ENCODE measurements around the gene ADCY4.
"Not testable (repeated sequence)": the region's sequence is repeated elsewhere in the genome, so short reads cannot be mapped to it uniquely, and the experiment has no call there.

The ADCY4 gene

DNA sequence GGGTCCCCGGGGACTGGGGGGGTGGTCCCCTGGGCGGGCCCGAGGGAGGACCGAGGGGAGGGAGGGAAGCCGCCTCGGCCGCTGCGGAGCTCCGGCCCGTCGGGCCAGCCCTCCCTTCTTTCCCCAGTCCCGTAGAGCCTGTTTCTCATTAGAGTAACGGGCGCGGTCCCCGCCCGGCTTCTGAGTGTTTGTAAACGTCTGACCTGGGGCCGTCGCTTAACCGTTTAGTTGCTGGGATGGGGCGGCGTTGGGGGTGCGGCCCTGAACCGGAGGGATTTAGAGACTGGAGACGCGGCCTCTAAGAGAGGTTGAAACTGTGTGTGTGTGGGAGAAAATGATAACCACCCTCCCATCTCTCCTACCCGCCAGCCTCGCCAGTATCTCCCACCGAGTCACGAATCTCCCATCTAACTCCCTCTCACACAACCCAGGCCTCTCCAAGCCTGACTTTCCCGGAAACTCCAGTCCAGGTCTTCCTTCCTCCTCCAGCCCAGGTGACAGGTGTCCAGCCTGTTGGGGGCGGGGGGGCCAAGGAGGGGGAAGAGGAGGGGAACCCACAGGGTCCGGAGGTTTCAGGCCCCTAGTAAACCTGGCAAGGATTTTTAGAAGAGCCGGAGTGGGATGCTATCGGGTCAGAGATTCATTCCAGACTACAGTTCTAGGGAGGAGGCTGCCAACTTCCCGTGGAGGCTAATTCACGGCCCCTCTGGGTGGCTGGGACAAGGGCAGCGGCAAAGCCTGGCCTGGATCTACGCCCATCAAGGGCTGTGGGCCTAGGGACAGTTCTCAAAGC, 32.0 kb upstream of the ADCY4 start:
- no peak for DNase-seq

DNA sequence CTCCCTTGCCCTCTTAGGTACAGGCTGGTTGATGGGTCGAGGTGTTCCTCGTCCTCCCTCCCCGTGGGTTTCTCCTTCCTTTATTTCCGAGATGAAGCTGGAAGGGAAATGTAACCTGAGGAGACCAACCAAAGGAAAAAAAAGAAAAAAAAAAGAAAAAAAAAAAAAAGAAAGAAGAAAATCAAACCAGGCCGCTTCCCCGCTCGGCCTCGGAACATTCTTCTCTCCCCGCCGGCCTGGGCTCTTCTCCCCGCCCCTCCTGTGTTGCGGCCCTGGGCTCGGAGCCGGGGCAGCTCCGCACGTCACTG, 31.5 kb upstream of the ADCY4 start:
- DNase-seq: no peak

DNA sequence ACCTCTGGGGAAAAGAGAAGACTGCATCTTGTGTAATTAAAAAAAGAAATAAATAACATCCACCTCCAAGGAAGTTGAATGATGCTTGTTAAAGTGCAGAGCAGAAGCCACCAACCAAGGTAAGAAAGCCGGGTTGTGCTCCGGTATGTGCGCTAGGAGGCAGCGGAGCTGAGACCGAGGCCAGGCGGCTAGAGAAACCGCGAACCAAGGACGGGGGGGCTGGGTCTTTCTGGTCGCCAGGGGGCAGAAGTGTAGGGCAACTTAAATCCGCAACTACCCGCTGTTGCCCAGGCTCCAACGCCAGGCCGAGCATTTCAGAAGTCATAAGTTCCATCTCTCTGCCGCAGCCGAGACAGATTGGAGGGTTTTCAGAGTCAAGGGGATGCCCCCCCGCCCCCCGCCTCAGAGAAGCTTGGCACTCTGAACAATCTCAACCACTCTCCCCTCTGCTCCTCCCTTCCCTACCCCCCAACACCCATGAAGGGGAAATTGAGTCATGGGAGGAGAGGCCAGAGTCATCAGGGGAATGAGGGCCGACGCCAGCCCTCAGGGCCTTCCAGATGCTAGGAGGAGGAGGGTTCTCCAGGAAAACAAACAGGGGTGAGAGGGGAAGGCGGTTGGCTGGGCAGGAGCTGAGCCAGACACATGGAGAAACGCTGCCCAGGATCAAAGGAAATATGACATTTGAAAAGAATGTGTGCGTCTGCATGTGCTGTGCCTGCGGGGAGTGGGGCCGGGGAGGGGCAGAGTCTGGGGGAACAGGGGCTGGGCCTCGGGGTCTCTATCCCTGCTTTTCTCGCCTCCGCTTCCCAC, 30.9 kb upstream of the ADCY4 start:
- DNase-seq: peak in 3 of 4 experiments; percentile 28 to 44 (median 35)

DNA sequence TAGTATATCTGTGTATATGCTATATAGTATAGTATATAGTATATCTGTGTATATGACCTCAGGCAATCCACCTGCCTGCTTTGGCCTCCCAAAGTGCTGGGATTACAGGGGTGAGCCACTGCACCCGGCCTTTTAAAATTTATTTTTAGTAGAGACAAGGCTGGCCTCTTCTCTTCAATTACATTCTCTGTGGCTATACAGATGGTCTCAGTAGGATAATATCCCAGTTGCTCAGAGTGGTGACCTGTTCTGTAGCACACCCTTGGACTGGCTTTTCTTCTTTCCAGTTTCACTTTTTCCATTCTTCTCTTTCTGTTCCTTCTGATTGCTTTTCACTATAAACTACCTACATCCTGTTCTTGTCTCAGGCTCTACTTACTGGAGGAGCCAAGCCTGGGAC, 30.0 kb upstream of the ADCY4 start:
- no peak for DNase-seq

DNA sequence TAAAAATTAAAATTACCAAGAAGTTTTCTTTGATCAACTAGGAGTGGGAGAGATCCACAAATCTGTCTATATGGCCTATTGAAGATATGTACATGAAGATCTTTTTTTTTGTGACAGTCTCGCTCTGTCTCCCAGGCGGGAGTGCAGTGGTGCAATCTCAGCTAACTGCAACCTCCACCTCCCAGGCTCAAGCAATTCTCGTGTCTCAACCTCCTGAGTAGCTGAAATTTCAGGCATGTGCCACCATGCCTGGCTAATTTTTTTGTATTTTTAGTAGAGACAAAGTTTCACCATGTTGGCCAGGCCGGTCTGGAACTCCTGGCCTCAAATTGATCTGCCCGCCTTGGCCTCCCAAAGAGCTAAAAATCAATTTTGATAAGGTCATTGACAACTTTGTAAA, 28.5 kb upstream of the ADCY4 start:
- DNase-seq: no peak

DNA sequence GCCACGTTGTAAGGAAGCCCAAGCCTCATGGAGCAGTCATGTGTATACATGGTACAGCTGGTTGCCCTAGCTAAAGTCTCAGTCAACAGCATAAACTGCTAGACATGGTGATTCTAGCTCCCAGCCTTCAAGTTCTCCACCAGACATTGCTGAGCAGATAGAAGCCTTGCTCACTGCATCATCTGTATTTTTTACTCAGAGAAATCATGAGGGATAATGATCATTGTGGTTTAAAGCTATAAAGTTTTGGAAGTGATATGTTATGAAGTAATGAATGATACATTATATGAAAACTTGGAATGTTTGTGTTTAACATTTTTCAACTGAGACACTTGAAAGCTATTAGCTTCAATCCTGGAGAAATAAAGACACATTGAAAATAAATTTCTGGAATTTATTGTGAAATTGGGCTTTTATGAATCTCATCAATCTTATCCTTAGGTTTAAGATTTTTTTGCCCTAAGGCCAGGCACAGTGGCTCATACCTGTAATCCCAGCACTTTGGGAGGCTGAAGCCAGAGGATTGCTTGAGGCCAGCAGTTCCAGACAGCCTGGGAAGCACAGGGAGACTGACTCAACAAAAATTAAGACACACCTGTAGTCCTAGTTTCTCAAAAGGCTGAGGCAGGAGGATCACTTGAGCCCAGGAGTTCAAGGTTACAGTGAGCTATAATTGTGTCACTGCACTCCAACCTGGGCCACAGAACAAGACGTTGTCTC, 27.5 kb upstream of the ADCY4 start:
- no peak for DNase-seq

DNA sequence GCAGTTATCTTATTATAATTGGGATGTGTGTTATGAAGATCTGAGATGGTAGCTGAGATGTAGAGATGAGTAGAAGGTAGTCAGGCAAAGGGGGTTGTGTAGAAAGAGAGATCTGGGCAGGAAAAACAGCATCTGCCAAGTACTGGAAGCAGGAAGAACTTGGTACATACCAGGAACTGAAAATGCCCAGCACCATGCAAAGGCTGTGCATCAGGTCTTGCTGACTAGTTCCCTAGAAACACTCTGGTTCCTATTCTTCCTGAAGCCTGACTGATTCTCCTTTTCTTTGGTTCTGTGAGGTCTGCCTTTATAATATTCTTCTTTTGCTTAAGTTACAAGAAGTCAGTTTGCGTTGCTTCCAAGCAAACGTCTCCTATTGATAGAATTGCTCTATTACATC, 26.5 kb upstream of the ADCY4 start:
- DNase-seq: no peak

DNA sequence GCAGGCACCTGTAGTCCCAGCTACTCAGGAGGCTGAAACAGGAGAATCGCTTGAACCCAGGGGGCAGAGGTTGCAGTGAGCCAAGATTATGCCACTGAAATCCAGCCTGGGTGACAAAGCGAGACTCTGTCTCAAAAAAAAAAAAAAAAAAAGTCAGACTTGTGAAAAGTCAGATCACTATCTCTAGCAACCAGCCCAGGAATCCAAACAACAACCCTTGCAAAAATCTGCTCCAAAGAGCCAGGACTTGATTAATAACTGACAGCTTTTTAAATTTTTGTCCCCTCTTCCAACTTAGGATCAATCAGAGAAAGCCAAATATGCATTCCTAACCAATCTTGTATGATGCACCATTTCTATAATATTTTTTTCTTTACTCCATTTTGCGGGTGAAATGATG, 25.4 kb upstream of the ADCY4 start:
- no peak for DNase-seq

DNA sequence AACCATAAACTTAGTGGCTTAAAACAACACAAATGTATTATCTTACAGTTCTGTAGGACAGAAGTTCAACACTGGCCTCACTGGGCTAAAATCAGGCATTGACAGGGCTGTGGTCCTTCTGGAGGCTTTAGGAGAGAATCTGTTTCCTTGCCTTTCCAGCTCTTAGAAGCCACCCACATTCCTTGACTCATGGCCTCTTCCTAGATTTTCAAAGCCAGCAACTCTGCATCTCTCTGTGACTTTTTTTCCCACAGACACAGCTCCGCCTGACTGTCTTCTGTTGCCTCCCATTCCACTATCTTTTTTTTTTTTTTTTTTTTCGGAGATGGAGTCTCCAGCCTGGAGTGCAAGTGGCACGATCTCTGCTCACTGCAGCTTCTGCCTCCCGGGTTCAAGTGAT, 21.3 kb upstream of the ADCY4 start:
- DNase-seq: no peak

DNA sequence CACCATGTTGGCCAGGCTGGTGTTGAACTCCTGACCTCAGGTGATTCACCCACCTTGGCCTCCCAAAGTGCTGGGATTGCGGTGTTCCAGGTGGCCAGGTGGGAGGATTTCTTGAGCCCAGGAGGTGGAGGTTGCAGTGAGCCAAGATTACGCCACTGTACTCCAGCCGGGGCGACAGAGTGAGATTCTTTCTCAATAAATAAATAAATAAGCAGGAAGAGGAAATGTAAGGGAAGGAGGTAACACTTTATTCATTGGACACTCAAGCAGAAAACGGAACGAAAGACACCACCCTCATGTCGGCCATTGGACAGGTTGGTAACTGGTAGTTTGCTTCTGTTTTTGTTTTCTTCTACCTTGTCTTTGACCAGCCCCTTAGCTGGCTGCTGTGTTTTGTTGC, 20.1 kb upstream of the ADCY4 start:
- no peak for DNase-seq

DNA sequence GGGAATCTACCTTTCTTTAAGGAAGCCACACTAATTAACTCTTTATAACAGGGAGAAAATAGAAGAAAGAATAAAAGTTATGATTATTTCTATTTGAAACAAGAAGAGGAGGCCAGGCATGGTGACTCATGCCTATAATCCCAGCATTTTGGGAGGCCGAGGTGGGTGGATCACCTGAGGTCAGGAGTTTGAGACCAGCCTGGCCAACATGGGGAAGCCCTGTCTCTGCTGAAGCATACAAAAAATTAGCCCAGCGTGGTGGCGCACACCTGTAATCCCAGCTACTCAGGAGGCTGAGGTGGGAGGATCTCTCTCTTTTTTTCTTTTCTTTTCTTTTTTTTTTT, 19.6 kb upstream of the ADCY4 start:
- DNase-seq: not testable (repeated sequence)

DNA sequence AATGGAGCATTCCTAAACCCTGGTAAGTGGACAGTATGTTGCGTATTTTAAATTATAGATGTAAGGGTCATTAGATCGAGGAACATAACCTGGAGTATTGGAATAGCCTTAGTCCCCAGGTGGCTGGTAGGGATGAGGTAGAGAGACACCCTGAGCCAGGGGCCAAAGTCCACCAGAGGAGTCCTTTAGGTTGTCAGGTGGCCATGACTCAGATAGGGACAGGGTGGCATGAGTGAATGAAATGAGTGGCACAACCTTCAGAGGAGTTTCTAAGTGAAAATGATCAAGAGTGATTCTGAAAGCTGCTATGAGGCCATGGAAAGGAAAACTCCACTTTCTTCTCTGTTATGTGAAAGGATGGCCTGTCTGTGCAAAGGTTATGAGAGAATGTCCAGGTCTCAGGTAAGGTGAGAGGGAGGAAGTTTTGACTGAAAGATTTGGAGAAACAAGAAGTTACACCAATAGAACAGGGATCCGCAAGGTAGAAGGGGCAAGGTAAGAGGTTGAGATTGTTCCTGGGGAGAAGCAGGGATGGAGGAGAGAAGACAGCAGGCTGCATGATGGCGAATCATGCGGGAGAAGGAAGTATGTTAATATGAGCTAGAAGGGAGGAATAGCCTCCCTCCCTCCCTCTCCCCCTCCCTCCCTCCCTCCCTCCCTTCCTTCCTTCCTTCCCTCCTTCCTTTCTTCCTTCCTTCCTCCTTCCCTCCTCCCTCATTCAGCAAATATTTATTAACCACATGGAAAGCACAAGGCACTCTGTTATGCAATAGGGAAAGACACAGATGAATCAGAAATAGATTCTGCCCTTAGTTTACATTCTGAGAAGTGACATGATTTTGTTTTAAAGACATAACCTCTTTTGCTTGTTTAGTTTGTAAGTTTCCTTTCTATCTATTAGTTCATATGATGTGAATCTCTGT, 18.9 kb upstream of the ADCY4 start:
- no peak for DNase-seq

DNA sequence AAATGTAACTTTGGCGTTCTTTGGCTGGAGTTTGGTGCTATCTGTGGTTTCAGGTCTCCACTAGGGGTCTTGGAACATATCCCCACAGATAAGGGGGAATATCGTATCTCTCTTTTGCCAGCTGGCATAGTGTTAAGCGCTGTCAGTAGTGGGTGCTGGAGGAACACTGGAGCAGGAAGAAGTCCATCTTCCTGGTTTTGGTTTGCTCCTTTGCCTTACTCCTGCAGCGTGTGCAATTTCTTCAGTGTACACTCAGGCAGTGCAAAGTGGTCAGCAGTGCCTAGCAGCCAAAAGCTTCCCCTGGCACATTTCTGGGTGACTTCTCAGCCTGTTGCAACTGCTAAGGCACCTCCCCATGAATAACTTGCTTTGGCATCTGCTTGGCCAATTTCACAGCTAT, 16.6 kb upstream of the ADCY4 start:
- DNase-seq: no peak

DNA sequence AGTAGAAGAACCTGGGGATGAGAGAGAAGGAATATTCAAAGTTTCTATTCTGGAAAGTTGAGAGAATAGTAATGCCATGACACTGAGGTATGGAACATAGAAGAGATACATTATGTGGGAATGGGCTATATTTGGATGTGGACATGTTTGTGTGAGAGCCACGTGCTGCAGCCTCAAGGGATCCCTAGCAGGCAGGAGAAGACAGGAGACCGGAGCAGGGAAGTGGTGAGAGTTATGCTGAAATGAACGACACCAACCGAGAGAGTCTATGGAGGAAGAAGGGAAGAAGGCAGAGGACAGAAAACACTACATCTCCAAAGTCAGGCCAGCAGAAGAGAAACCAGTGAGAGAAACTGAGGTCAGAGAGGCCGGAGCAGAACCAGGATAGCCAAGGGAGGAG, 14.9 kb upstream of the ADCY4 start:
- no peak for DNase-seq

DNA sequence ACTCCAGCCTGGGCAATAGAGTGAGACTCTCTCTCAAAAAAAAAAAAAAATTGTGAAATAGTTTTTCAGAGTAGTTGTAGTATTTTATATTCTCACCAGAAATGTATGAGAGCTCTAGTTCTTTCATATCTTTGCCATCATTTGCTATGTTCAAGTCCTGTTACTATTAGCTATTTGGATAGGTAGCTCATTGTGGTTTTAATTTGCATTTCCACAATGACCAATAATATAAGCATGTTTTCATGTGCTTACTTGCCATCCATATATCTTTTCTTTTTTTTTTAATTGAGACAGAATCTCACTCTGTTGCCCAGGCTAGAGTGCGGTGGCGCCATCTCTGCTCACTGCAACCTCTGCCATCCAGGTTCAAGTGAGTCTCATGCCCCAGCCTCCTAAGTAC, 13.3 kb upstream of the ADCY4 start:
- no peak for DNase-seq

DNA sequence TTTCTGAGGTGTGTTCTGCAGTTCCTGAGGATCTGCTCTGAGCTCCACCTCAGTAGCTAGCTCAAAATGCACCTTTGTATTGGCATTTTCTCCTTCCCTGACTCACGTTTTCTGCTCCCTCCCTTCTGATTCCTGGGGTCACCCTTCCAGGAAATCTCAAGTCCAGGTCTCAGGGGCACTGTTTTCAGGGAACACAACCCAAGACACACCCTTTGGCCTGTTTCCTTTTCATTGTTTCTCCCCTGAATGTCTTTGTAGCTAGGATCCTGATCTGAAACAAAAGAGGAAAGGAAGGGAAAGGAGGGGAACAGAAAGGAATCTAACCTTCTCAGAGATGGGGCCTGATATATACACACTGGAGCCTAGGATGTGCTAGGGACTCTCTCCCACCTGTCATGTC, 12.3 kb upstream of the ADCY4 start:
- no peak for DNase-seq

DNA sequence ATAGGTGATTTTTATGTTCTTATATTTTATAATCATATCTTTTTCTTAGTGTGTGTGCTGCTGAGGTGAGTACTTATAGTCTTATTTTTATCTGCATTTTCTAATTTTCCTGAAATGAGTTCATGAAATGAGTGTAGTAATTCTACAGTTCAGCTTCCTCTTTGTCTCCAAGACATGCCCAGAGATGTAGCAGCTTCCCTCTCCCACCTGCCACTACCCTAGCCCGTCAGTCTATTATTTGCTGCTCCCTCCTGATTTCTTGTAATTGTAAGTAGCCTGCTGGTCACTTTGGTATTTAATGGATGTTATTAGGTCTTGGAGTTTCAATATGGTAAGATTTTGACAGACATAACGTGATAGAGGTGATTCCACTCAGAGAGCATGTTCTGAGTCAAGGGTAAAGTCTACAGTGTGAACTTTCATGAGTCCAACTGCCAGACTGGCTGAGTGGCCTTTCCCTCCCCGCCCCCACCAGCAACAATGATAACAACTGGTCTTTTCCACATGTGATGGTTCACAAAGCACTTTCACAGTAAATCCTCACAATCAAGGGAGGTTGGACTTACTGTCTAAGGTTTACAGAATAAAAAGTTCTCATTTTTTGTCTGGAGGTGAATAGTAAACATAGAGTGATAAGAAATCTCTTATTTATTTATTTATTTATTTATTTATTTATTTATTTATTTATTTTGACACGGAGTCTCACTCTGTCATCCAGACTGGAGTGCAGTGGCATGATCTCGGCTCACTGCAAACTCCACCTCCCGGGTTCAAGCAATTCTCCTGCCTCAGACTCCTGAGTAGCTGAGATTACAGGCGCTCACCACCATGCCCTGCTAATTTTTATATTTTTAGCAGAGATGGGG, 9.2 kb upstream of the ADCY4 start:
- no peak for DNase-seq

DNA sequence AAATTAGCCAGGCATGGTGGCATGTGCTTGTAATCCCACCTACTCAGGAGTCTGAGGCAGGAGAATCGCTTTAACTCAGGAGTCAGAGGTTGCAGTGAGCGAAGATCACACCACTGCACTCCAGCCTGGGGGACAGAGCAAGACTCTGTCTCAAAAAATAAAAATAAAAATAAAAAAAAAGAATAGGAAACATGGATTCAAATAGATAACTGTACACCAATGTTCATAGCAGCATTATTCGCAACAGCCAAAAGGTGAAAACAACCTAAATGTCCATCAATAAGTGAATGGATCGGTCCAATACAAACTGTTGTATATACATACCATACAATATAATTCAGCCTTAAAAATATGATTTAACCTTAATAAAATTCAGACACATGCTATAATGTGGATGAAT, 8.0 kb upstream of the ADCY4 start:
- DNase-seq: no peak

DNA sequence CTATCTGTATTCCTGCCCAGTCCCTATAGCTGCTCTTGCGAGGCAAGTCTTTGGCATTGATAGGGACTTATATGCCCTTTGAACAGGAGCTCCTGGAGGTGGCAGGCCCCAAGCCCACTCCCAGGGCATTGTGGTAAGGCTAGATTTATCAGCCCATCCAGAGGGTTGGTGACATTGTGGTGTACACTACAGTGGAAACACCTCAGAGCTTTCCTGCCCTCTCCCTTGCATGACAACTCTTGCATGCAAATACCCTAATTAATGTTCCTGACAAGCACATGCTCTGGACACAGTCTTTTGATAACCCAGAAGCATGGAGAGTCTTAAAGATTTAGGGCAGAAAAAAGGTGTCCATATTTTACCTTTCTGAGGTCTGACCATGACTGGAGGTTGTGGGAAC, 5.7 kb upstream of the ADCY4 start:
- no peak for DNase-seq

DNA sequence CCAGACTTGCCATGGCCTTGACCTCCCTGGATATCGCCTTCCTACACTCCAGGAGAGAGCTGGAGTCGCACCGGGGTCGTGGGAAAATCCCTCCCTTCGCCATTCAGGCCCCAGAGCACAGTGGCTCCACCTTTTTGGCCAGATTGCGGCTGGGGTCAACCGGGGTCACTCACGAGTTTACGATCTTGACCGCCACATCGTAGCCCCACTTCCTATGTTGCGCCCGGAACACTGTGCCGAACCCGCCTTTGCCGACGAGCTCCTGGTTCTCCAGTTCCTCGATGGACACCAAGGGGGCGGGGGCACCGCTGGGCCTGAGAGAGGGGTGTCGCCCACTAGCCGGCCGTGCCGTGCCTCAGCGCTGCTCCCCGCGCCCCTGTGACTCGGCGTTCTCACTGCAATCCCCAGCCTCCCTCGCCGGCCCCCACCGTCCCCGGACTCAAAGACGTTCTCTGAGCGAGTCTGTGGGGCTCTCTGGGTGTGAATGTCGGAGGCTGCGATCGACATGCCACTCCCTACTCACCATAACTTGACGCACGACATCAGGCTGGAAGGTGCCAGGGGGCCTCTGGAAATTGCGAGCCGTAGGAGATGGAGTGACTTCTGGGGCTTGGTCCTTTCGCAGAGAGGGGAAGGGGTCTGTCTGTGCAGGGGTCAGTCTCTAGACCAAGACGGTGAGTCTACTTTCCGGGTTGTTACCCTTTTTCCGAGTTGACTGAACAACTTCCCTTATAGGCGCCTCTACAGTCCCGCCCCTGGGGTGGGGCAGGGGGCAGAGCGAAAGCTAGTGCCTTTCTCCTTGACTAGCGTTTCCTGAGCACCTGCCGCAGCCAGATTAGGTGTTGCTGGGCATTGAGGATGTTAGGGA, 4.6 kb upstream of the ADCY4 start, which contains the start of gene RIPK3:
TSS of gene RIPK3 (minus strand) at position 708 of the 868 bp plus-strand sequence. CDS start at position 543, 165 bp downstream.
- peak; percentile 35 to 58 (median 42) for DNase-seq

DNA sequence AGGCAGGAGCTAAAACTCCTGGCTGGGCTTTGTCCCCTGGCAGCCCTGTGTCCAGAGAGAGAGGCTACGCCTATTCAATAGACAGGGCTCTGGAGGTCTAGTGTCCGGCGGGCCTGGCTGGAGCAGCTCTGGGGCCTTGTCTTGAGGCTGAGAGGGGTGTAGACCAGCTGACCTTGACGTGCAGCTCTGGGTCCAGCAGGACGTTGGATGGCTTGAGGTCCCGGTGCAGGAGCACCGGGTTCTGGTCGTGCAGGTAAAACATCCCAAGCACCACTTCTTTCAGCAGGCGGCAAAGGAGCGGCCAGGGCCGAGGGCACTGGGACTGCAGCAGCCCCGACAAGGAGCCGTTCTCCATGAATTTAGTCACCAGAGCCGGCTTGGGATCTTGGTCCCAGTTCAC, 4.0 kb upstream of the ADCY4 start:
- no peak for DNase-seq
